Measurements from ENCODE around the gene TBCC.

DNA sequence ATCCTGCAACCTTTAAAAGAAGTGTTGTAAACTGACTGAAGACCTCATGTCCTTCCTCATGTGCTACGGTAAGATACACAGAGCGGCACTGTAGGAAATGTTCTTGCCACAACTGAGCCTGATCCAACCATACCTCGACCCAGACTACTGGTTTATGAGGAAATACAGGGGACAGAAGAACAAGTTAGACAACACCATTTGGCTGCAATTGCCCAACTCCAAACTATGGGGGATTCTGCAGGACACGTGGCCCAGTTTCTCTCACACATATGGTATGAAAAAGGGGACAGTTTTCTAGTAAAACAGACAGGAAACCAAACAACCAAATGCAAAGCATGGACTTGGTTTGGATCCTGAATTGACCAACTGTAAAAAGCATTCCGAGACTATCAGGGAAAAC is 34.0 kb downstream of the TBCC start:
- TF ChIP-seq, protein P1, sequence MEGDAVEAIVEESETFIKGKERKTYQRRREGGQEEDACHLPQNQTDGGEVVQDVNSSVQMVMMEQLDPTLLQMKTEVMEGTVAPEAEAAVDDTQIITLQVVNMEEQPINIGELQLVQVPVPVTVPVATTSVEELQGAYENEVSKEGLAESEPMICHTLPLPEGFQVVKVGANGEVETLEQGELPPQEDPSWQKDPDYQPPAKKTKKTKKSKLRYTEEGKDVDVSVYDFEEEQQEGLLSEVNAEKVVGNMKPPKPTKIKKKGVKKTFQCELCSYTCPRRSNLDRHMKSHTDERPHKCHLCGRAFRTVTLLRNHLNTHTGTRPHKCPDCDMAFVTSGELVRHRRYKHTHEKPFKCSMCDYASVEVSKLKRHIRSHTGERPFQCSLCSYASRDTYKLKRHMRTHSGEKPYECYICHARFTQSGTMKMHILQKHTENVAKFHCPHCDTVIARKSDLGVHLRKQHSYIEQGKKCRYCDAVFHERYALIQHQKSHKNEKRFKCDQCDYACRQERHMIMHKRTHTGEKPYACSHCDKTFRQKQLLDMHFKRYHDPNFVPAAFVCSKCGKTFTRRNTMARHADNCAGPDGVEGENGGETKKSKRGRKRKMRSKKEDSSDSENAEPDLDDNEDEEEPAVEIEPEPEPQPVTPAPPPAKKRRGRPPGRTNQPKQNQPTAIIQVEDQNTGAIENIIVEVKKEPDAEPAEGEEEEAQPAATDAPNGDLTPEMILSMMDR (IDR thresholded peaks at IDR 0.05), result no peak
- no peak for TF ChIP-seq POLR2A (IDR thresholded peaks at IDR 0.05)

All from heart left ventricle (tissue), 13 donors.